Measurements from ENCODE around the gene DPP9.

DPP9 gene

GRCh38 chr19:4723595-4724514, at the start of gene DPP9:
TSS of gene DPP9 (minus strand) at chr19:4723842. CDS start at chr19:4719906, 3,936 bp downstream.
- Mint-ChIP-seq H3K27me3 (no peaks in the 10 kb centered on the region), H3K4me1 (peaks cover 52% of the 10 kb centered on the region), H3K9me3 (no peaks in the 10 kb centered on the region), H3K36me3 (peaks cover 18% of the 10 kb centered on the region), H3K4me3 (peak within 1 kb of the TSS; percentile 99), H3K27ac (peak within 1 kb of the TSS; percentile 87)
- ATAC-seq = peak; percentile 98

- H3K4me1 Mint-ChIP-seq = no peaks in the 10 kb centered on the region
- peaks cover 60% of the 10 kb centered on the region for H3K27me3 Mint-ChIP-seq
- H3K27ac Mint-ChIP-seq = no peak overlapping the region
- H3K36me3 Mint-ChIP-seq = no peaks in the 10 kb centered on the region
- peaks cover 2% of the 10 kb centered on the region for H3K9me3 Mint-ChIP-seq
- no peak overlapping the region for H3K4me3 Mint-ChIP-seq
- no peak for ATAC-seq
These were observed 49.5 kb upstream of the DPP9 start for GRCh38 chr19:4773047-4773640.

- H3K4me3 Mint-ChIP-seq = no peak overlapping the region
- H3K4me1 Mint-ChIP-seq = no peaks in the 10 kb centered on the region
- no peak for ATAC-seq
- no peaks in the 10 kb centered on the region for H3K9me3 Mint-ChIP-seq
- H3K36me3 Mint-ChIP-seq = no peaks in the 10 kb centered on the region
- peaks cover 61% of the 10 kb centered on the region for H3K27me3 Mint-ChIP-seq
- no peak overlapping the region for H3K27ac Mint-ChIP-seq
These were observed 48.9 kb upstream of the DPP9 start for GRCh38 chr19:4772566-4772965.

GRCh38 chr19:4768934-4769777, 45.5 kb upstream of the DPP9 start:
- H3K4me3 Mint-ChIP-seq = no peak overlapping the region
- H3K4me1 Mint-ChIP-seq = no peaks in the 10 kb centered on the region
- H3K36me3 Mint-ChIP-seq = no peaks in the 10 kb centered on the region
- H3K9me3 Mint-ChIP-seq = no peaks in the 10 kb centered on the region
- no peak overlapping the region for H3K27ac Mint-ChIP-seq
- no peak for ATAC-seq
- H3K27me3 Mint-ChIP-seq = peaks cover 58% of the 10 kb centered on the region

GRCh38 chr19:4764393-4764660, 40.7 kb upstream of the DPP9 start:
- no peaks in the 10 kb centered on the region for H3K36me3 Mint-ChIP-seq
- no peaks in the 10 kb centered on the region for H3K4me1 Mint-ChIP-seq
- no peak for ATAC-seq
- H3K4me3 Mint-ChIP-seq = no peak overlapping the region
- no peaks in the 10 kb centered on the region for H3K9me3 Mint-ChIP-seq
- H3K27ac Mint-ChIP-seq = no peak overlapping the region
- peaks cover 65% of the 10 kb centered on the region for H3K27me3 Mint-ChIP-seq

- H3K4me1 Mint-ChIP-seq = no peaks in the 10 kb centered on the region
- H3K9me3 Mint-ChIP-seq = no peaks in the 10 kb centered on the region
- no peak overlapping the region for H3K27ac Mint-ChIP-seq
- ATAC-seq = no peak
- no peak overlapping the region for H3K4me3 Mint-ChIP-seq
- H3K36me3 Mint-ChIP-seq = no peaks in the 10 kb centered on the region
- H3K27me3 Mint-ChIP-seq = peaks cover 74% of the 10 kb centered on the region
These were observed 39.4 kb upstream of the DPP9 start for GRCh38 chr19:4763021-4763420.

- Mint-ChIP-seq H3K27me3 (peaks cover 58% of the 10 kb centered on the region), H3K4me3 (no peak overlapping the region), H3K36me3 (no peaks in the 10 kb centered on the region), H3K4me1 (no peaks in the 10 kb centered on the region), H3K9me3 (no peaks in the 10 kb centered on the region), H3K27ac (no peak overlapping the region)
- no peak for ATAC-seq
These were observed 36.6 kb upstream of the DPP9 start for GRCh38 chr19:4760285-4760650.

GRCh38 chr19:4759388-4760284, 36.0 kb upstream of the DPP9 start:
- Mint-ChIP-seq H3K4me1 (no peaks in the 10 kb centered on the region), H3K9me3 (no peaks in the 10 kb centered on the region), H3K4me3 (peak overlapping the region; percentile 31), H3K36me3 (no peaks in the 10 kb centered on the region), H3K27ac (no peak overlapping the region), H3K27me3 (peaks cover 52% of the 10 kb centered on the region)
- ATAC-seq = peak; percentile 87

- Mint-ChIP-seq H3K27ac (no peak overlapping the region), H3K4me3 (no peak overlapping the region)
These were observed 35.0 kb upstream of the DPP9 start for GRCh38 chr19:4758659-4759058.

GRCh38 chr19:4758082-4758481, 34.4 kb upstream of the DPP9 start:
- no peak for ATAC-seq
- no peaks in the 10 kb centered on the region for H3K36me3 Mint-ChIP-seq
- no peak overlapping the region for H3K4me3 Mint-ChIP-seq
- no peak overlapping the region for H3K27ac Mint-ChIP-seq
- H3K27me3 Mint-ChIP-seq = peaks cover 36% of the 10 kb centered on the region
- H3K4me1 Mint-ChIP-seq = no peaks in the 10 kb centered on the region
- H3K9me3 Mint-ChIP-seq = no peaks in the 10 kb centered on the region

More at GRCh38 chr19:4758659-4759058, 35.0 kb upstream of the DPP9 start:
- Mint-ChIP-seq H3K36me3 (no peaks in the 10 kb centered on the region), H3K9me3 (no peaks in the 10 kb centered on the region), H3K4me1 (no peaks in the 10 kb centered on the region), H3K27me3 (peaks cover 42% of the 10 kb centered on the region)
- no peak for ATAC-seq

- Mint-ChIP-seq H3K4me1 (no peaks in the 10 kb centered on the region), H3K36me3 (no peaks in the 10 kb centered on the region), H3K9me3 (no peaks in the 10 kb centered on the region), H3K27ac (no peak overlapping the region), H3K27me3 (peaks cover 27% of the 10 kb centered on the region), H3K4me3 (no peak overlapping the region)
- no peak for ATAC-seq
These were observed 31.8 kb upstream of the DPP9 start for GRCh38 chr19:4755459-4755858.

GRCh38 chr19:4754248-4754647, 30.6 kb upstream of the DPP9 start:
- Mint-ChIP-seq H3K4me1 (no peaks in the 10 kb centered on the region), H3K36me3 (no peaks in the 10 kb centered on the region), H3K4me3 (no peak overlapping the region), H3K27ac (no peak overlapping the region), H3K9me3 (no peaks in the 10 kb centered on the region), H3K27me3 (peaks cover 34% of the 10 kb centered on the region)
- ATAC-seq = no peak

- Mint-ChIP-seq H3K27ac (no peak overlapping the region), H3K9me3 (no peaks in the 10 kb centered on the region), H3K36me3 (no peaks in the 10 kb centered on the region), H3K4me1 (no peaks in the 10 kb centered on the region), H3K4me3 (no peak overlapping the region), H3K27me3 (peaks cover 45% of the 10 kb centered on the region)
- no peak for ATAC-seq
These were observed 26.4 kb upstream of the DPP9 start for GRCh38 chr19:4749870-4750590.

- H3K4me3 Mint-ChIP-seq = no peak overlapping the region
- no peak overlapping the region for H3K27ac Mint-ChIP-seq
- H3K36me3 Mint-ChIP-seq = no peaks in the 10 kb centered on the region
- ATAC-seq = no peak
- no peaks in the 10 kb centered on the region for H3K9me3 Mint-ChIP-seq
- no peaks in the 10 kb centered on the region for H3K4me1 Mint-ChIP-seq
- peaks cover 46% of the 10 kb centered on the region for H3K27me3 Mint-ChIP-seq
These were observed 24.9 kb upstream of the DPP9 start for GRCh38 chr19:4748589-4748988.

All from stimulated activated memory B cell treated with anti-CD40 and anti-IgM and Interleukin-4, amounts not matched to agents 10 μg/mL and 1 μg/mL and 100 μg/mL, for 72 hours (primary cell).